GM23248 (cell line): Measurements from ENCODE around the gene SIK3.

ENCODE experiments used
- EZH2 ChIP-seq: fragments of 200-600 bp; sonication (generic); IDR thresholded peaks from 2 replicates; pipeline ENCODE4 v1.6.1; 2018; ENCODE audit warnings: antibody characterized with exemption, mild to moderate bottlenecking; ENCODE audit not compliant: insufficient read depth, poor library complexity, severe bottlenecking
- EZH2phosphoT487 ChIP-seq: fragments of 200-600 bp; sonication (generic); IDR thresholded peaks from 2 replicates; pipeline ENCODE4 v1.6.1; 2018; ENCODE audit warnings: antibody characterized with exemption, moderate library complexity, mild to moderate bottlenecking, low read depth; ENCODE audit not compliant: insufficient read depth

GRCh38 chr11:116986521-116987105 is 111.6 kb downstream of the SIK3 start:
- TF ChIP-seq EZH2 (no peak), EZH2phosphoT487 (peak; percentile 85)
